Measurements from ENCODE around the gene VWC2L.
A peak's percentile ranks its signal among the peaks of the same experiment; 100 is the strongest.

The VWC2L gene

DNA sequence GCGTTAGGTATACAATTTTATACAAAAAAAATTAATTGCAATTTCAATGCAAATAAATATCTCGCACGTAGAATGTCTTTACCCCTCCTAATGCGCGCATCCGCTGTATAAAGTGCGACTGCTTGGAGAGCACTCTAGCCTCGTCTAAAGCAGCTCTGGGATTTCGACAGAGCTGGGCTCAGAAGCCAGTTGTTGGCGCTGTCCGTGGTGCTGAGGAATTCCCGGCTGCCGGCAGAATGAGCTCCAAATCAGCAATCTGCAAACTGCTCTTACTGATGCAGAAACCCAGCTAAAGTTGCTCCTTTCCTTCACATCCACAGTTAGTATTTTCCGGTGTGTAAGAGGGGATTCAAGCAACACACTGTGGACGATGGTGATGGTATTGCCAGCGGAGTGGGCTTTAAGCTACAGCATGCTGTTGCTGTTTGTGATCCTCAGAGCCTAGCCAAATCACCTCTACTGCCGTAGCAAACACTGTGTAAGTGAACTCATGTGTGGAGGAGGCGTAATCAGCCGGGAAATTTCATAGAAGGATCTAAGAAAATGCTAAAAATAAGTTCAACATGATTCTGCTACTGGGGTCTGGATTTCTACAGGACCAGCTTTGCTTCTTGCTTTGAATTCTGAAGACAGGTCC lies at the start of gene VWC2L:
TSS of gene VWC2L (plus strand) at position 137 of the 637 bp plus-strand sequence. CDS start 3,140 bp downstream, outside the sequence.
- DNase-seq = peak; percentile 57

- no peak for DNase-seq
Observed at GRCh38 chr2:214361116-214361515, 49.7 kb upstream of the VWC2L start.

DNA sequence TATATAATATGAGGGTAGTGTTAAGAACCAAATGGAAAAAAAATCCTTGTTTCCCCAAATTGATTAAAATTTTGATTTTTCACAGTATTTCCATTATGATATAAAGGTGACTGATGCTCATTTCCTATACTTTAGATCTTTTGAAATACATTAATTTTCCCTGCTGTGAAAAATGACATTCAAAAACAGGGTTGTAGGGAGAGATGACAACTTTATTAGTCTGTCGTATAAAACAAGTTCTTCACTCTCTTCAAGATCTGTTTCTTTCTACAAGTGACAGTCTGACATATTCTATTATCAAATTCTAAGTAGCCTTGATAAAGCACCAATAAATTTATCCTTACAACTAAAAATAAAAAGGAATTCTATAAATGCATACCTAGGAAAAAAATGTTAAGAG lies 45.3 kb upstream of the VWC2L start:
- DNase-seq = no peak

DNA sequence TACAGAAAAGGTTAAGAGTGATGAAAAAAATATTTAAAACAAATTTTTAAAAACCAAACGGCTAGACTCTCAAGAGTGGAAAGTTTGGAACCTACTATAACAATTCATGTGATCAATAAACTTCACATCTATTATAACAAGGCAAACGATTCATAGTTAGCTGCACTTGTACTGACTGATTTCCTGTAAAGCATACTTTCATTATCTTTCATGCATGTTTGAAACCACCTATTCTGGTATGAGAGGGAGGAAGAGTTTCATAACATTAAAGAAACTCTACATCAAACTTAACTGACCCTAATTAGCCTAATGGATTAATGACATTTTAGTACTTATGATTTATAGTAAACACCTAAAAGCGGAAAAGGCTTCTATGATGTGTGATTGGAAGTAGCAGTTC lies 43.7 kb upstream of the VWC2L start:
- no peak for DNase-seq

DNA sequence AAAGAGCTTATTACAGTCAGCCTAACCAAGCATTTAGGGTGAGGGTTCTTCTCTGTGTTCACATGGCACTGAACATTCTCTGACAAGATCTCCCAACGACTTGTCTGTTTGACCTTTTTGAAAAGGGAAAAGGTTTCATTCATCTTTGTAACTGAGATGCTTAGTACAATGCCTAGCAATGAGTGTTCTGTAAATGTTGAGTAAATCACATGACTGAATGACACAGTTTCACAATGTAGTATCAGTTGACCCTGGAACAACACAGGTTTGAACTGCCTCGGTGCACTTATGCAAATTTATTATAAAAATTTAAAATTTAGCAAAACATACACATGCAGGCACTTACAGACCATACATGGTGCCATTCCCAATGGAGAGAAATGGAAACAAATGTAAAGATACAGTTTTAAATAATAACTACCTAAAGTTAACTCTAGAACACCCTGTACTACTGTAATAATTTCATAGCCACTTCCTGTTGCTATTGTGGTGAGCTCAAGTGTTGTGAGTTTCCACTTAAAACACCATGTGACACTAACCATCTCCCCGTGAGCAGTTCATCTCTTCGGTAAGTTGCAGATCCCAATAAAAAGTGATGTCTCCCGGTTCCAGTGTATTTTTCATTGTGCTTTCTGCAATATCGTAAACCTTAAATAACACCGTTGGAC lies 34.1 kb upstream of the VWC2L start:
- DNase-seq = peak; percentile 37

DNA sequence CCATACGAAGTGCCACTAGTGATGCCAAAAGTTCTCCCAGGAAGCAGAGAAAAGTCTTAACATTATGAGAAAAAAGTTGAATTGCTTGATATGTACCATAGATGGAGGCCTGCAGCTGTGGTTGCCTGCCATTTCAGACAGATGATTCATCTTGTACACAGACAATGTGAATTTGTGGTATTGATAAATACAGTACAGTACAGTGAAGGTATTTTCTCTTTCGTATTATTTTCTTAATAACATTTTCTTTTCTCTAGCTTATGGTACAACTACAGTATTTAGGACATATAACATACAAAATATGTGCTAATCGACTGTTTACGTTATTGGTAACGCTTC lies 33.6 kb upstream of the VWC2L start:
- DNase-seq = no peak

GRCh38 chr2:214378455-214379103 lies 32.3 kb upstream of the VWC2L start:
- peak; percentile 72 for DNase-seq

DNA sequence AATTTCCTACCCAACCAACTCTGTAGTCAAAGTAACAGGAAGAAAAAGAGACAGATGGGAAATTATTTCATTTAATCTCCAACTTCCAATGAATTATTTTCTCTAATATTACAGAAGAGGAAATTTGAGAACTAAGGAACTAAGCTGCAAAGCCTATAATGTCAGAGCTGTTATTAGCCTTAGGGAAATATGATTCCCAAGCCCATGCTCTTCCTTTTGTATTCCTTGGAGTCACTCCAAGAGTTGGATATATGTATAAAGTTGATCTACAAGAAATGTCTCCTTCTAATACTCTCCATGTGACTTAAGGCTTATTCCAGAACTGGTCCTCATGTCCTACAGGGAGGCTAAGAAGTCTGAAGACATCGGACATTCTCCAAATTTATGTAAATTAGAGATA lies 31.6 kb upstream of the VWC2L start:
- DNase-seq = peak; percentile 50

- no peak for DNase-seq
Observed at GRCh38 chr2:214380681-214381080, 30.2 kb upstream of the VWC2L start.

DNA sequence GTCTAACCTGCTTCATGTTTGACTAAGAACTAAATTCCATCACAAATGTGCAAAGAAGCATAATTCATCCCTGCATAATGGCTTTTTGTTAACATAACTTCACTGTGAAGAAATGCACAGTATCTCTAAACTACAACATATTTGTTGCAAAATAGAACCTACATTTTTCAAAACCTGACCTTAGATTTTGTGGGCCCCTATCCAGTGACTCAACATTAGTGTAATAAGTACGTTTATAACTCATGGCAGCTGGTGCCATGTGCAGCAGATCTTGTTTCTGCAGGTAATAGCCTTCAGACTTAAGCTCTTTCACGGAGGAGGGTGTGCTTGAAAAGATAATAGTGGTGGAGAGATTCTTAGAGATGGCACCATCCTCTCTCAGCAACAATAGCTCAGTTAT lies 28.6 kb upstream of the VWC2L start:
- no peak for DNase-seq

DNA sequence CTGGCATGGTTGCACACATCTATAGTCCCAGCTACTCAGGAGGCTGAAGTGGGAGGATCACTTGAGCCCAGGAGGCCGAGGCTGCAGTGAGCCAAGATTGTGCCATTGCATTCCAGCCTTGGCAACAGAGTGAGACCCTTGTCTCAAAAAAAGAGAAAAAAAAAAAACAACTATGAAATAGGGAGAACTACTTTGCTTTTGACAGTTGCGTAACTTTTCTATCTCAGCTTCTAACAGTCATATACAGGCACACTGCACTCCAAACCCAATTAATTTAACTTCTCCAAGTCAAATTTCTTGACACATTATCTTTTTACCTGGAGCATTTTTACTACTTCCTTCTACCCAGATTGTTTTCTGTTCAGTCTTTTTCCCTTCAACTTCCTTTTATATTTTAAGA lies 24.1 kb upstream of the VWC2L start:
- no peak for DNase-seq

DNA sequence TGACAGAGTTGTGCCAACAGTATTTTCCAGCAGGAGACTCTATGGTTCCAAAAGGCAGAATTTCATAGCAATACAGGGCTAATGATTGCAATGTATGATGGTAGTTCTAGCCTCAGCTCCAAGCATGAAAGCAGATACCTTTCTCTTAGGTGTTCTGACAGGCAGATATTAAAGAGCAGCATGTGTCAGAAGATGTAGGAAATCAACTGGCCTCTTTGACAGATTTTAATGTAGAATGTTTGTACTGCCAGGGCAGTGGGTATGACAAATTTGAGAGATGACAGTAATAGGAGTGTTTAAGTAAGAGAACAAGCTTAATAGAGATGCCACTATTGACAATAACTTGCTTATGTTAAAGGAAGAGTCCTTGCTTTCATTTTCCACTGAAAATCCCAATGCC lies 21.5 kb upstream of the VWC2L start:
- DNase-seq = no peak

- DNase-seq = no peak
Observed at GRCh38 chr2:214393796-214394195, 17.1 kb upstream of the VWC2L start.

DNA sequence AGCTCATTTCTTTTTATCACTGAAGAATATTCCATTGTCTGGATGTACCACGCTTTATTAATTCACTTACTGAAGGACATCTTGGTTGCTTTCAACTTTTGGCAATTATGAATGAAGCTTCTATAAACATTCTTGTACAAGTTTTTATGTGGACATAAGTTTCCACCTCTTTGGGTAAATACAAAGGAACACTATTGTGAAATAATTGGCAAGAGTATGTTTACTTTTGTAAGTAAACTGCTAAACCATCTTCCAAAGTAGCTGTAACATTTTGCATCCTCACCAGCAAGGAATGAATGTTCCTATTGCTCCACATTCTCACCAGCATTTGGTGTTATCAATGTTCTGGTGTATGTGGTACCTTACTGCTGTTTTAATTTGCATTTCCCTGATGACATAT lies 15.8 kb upstream of the VWC2L start:
- DNase-seq = no peak

- DNase-seq = no peak
Observed at GRCh38 chr2:214401580-214401979, 9.3 kb upstream of the VWC2L start.

DNA sequence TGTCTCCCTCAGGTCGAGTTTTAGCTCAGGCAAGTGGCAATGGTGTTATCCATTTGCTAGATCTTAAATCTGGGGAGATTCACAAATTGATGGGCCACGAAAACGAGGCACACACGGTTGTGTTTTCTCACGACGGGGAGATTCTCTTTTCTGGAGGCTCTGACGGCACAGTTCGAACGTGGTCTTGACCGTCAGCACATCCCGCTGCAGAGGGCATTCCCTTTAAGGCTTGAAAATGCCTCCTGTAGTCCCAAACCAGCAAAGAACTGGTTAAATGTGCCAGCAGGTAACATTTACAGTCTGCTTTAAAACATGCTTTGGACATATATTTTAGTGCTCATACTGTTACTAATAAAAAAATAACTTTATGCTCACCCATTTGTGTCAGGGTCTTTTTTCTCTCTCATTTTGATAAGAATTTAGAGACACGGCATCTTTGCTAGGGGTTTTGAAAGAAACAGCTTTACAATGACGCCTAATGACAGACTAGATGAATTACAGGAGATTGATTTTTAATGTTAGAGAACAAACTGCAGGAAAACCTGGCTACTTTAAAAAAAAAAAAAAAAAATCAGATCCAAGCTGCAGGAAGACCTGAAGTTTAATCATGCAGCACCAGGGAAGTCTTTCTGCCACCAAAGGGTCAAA lies 602 bp upstream of the VWC2L start:
- no peak for DNase-seq

GRCh38 chr2:214412679-214413078 lies 1.8 kb downstream of the VWC2L start:
- DNase-seq = no peak

GRCh38 chr2:214436470-214436869 lies 25.6 kb downstream of the VWC2L start:
- DNase-seq = no peak

- DNase-seq = no peak
Observed at GRCh38 chr2:214450118-214450894, 39.5 kb downstream of the VWC2L start.

DNA sequence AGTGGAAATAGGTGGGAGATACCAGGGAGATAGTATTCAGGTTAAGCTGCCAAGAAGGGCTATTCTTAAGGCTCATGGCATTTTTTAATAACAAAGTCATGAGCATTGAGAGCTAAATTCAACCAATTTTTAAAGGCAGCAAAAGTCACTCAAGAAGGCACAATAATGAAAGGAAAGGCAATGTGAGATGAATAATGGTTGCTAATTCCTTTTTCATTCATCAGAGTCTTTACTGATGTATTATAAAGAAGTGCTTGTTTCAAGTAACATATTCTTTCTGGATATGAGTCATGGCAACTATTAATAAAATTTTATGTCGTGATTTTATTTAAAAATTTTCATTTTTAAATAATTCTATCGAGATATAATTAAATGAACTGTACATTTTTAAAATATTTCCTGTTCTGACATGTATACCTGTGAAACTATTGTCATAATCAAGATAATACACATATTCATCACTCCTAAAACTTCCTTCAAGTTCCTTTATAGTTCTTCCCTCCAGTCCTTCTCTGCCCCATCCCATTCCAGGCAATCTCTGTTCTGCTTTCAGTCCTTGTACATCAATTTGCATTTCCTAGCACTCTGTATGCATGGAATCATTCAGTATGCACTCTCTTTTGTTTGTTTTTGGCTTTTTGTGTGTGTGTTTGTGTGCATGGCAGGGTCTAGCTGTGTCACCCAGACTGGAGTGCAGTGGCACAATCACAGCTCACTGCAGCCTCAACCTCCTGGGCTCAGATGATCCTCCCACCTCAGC lies 40.8 kb downstream of the VWC2L start:
- DNase-seq = no peak

GRCh38 chr2:214465363-214466146 lies 54.7 kb downstream of the VWC2L start:
- no peak for DNase-seq

DNA sequence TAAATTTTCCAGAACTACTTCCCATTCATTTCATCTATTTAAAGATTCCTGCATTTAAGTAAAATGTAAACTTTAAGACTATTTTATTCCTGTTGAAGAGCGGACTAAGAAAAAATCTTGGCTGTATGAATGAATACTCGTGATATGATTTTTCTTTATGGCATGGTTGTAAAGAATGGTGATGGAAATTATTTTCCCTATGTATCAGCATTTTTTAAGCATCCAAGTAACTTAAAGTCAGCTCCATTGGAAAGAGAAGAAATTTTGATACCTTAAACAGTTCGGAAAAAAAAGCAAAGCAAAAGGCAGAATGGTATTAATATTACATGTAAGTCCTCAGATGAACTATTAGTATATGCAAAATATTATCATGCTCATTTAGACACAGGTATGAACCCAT lies 58.9 kb downstream of the VWC2L start:
- no peak for DNase-seq
